AG10803 (cell line): ENCODE data around the gene RGS16.

Experiments
- DNase-seq: peaks from one replicate; pipeline ENCODE4 v3.0.0; 2010; ENCODE audit warnings: low read depth
- H3K4me3 ChIP-seq: 2 replicates; pipeline ENCODE4 v1.5.1; 2011; ENCODE audit warnings: mild to moderate bottlenecking, low read length, control low read depth
- CTCF ChIP-seq: conservative IDR thresholded peaks from 2 replicates; pipeline ENCODE4 v1.5.1; 2011; ENCODE audit warnings: mild to moderate bottlenecking, low read length, control low read depth, inconsistent platforms

RGS16 gene

DNA sequence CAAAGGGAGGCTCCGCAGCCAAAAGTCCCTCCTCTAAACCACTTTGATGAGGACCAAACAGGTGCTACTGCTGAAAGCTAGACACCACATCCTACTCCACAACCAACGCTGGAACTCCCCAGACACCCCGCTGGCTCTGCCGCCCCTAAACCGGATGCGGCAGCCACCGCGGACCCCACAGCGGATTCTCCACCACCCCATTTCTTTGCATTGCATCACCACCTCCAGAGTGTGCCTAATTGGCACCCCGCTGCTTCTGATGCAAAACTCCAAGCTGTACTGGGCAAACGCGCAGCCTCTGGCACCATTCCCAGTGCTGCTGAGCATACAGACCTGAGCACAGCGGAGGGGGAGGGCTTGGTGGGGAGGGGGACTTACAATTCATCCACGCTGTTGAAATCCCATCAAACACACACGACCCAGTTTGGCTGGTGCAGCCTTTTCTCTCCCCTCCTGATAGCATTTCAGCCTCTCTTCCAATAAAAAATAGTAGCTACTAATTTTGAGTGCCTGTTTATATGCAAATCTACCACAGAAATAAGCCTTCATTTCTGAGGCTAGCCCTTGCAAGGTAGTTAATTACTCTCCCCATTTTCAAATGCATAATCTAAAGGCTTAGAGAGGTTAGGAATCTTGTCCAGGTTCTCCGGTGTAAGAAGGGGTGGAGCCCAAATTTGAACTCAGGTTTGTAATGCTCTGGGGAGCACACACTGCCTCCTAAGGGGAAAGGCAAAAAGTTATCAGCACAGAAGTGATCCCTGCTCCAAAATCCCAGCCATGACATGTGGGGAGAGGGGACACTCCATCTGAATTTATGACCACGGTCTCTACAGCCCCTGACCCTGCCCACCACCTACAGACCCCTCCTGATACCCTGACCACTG is 12.2 kb upstream of the RGS16 start:
- H3K4me3 ChIP-seq = peak overlapping the region; percentile 6; the same call in 1 of the 2 replicates
- no peak for TF ChIP-seq CTCF
- DNase-seq = peak; percentile 76

DNA sequence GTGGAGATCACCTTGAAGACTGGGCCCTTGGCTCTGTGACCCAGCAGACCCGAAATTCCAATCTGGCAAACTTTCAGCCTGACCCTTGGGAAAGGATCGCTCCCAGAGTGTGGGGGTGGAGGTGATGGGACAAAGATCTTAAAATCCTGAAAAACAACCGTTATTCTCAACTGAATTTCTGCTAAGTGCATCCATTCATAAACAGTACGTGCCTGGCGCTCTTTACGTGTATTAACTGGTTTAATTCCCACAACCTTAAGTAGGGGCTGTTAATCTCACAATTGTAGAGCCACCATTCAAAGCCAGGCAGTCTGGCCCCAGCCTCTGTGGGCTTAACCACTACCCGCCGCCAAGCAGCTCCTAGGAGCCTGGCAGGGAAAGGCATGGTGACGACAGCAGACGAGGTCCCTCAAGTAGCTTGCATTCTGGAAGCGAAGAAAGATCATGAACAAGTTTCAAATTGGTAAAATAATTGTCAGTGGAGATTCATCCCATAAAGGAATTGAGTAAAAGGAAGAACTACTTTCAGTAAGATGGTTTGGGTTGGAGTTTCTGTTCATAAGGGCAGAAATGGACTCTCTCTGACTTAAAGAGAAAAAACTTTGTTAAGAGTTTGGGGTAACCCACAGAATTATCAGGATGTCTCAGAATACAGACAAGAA is 11.4 kb upstream of the RGS16 start:
- DNase-seq = peak; percentile 60
- H3K4me3 ChIP-seq = peak overlapping the region; percentile 55
- TF ChIP-seq CTCF = no peak

DNA sequence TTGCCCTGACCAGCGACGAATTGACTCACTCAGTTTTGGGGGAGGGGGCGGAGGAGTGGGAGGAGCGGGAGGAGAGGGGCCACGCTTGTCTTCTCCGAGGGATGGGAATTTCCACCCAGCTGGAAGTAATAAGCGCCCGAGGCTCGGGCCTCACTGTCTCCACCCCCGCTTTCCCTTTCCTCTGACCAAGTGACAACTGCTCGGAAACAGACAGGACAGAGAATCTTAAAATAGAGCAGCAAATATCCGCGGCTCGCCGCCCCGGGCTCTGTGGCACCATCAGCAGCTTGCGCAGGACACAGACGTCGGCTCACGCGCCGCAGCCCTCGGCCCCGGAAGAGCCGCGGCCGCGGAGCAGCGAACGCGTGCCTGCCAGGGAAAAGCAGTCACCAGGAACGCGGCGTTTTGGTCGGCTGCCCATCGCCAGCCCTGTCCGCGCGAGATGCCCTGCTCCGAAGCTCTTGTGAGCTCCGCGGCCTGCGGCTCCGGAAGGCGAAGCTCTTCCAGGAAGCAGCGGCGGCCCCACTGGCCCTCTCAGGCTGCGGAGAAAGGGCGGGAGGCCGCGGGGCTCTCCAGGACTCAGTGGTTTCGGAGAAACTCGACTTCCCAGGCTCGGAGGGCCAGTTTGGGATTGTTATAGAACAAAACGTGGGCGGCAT is 10.7 kb upstream of the RGS16 start:
- peak overlapping the region; percentile 55 for H3K4me3 ChIP-seq
- TF ChIP-seq CTCF = no peak
- peak; percentile 92 for DNase-seq

- TF ChIP-seq CTCF = no peak
- no peak for DNase-seq
- H3K4me3 ChIP-seq = no peak overlapping the region
Measured at GRCh38 chr1:182611787-182612186, 7.6 kb upstream of the RGS16 start.

DNA sequence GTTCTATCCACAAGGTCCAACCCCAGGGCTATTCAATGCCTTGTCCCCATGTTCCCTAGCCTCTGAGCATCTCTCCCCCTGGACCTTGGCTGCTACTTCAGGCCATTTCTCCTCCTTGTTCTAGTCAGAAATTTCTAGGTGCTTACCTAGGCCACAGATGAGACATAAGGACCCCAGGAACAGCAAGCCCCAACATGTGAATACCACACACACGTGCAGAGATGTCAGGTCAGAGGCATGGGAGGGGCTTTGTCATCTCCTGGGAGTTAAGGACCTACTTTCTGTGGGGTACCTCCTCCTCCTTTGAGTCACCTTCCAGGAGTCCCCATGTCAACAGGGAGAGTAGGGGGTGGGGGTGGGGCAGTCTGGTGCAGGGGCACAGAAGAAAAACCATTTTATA is 7.1 kb upstream of the RGS16 start:
- H3K4me3 ChIP-seq = no peak overlapping the region
- TF ChIP-seq CTCF = no peak
- no peak for DNase-seq

DNA sequence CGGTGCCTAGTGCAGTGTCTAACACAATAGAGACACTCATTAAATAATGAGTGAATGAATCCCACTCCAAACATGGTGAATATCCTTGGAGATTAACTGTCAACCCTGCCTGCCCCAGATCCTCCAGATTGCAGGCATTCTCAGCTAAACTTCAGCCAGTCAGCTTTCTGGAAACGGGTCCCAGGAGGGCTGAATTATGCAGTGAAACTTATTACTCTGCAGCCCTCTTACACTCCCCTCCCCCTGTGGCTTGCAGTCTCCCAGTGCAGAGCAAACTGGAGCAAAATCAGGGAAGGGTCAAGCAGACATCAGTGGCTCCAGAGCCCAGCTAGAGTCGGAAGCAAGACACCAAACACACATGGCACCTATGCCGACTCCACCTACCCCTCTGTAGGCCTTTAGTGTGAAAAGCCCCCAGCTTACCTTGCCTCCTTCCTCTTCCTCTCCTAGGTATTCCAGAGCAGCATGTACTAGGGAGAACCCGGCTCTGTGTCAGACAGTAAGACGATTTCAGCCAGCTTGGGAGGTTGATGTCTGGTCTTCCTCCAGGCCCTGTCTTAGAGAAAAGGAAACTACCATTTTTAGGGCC is 6.5 kb upstream of the RGS16 start:
- no peak for TF ChIP-seq CTCF
- DNase-seq = no peak
- no peak overlapping the region for H3K4me3 ChIP-seq
